AG08395 (cell line): Measurements from ENCODE around the gene CADM1.

Experiments used
- DNase-seq: peaks from one replicate; pipeline ENCODE4 v3.0.0; 2012; ENCODE audit warnings: mixed read lengths, low spot score

Gene CADM1

GRCh38 chr11:115515647-115516395, 11.6 kb upstream of the CADM1 start:
- no peak for DNase-seq

- DNase-seq = no peak
Observed at GRCh38 chr11:115506954-115507675, 2.9 kb upstream of the CADM1 start.

- no peak for DNase-seq
Observed at GRCh38 chr11:115505175-115505574, 960 bp upstream of the CADM1 start.

DNA sequence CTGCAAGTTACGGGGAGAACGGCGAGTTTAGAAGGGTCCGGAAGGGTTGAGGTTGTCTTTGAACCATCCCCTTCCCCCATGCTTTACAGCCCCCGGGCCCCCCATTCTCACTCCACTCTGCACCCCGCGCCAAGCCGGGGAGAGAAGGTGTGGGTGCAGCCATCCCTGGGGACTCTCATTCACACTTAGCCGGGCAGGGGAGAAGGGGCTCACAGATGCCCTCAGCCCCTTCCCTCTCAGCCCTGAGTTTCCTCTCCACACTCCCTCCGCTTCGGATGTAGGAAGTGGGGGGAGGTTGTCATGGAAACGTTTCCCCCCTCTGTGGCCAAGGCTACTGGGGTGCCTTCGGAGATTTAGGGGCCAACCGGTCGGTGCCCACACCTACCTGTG, 334 bp downstream of the CADM1 start:
- DNase-seq = no peak

GRCh38 chr11:115503083-115503885, 931 bp downstream of the CADM1 start:
- peak; percentile 53 for DNase-seq

DNA sequence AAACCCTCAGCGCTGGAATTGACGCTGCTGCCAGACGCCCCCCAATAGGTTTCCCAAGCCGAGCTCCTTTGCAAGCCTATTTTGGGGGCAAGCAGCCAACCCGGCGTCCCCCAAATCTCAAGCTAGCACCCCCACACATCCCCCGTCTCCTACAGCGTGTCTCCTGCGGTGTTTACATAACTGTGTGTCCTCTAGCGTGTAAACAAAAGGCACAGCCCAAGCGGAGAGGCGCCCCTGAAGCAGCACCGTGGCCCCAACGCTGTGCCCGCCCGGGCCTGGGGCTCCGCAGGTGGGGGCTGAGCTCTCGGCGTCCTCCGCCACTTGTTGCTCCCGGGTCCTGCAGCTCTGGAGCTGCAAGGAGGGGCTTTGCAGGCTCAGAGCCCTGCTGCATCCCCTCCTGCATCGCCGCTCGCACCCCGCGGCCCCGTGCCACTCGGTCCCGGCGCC, 1.6 kb downstream of the CADM1 start:
- no peak for DNase-seq

DNA sequence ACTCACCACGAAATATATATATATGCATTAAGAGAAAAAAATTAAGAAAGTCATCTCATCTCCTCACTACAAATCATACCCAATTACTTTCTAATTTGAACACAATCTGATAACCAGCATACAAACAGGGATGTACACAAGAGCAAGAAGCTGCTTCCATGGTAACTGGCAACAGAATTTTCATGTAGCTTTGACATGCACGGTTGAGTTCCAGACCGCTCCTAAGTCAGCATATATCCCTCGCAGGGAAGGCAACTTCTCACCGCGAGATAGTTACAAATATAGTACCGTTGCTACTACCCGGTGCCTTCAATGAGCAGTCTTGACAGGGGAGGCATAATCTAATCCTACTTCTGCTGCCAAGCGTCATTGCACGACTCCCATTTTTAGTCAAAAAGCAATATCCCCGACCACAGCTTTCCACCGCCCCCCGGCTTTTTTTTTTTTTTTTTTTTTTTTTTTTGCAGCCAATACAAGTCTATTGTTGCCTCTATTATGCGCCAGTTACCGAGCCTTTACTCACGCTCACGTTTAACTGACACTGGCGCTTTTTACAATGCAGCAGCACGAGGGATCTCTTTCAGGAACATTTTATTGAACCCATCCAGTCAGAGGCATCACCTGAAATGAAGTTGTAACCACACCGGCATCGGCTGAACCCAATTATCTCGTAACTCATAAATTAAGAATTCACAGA, 2.2 kb downstream of the CADM1 start:
- DNase-seq = no peak

GRCh38 chr11:115501502-115501892, 2.7 kb downstream of the CADM1 start:
- DNase-seq = no peak

GRCh38 chr11:115500547-115501501, 3.4 kb downstream of the CADM1 start:
- DNase-seq = no peak

- no peak for DNase-seq
Observed at GRCh38 chr11:115499891-115500290, 4.3 kb downstream of the CADM1 start.

DNA sequence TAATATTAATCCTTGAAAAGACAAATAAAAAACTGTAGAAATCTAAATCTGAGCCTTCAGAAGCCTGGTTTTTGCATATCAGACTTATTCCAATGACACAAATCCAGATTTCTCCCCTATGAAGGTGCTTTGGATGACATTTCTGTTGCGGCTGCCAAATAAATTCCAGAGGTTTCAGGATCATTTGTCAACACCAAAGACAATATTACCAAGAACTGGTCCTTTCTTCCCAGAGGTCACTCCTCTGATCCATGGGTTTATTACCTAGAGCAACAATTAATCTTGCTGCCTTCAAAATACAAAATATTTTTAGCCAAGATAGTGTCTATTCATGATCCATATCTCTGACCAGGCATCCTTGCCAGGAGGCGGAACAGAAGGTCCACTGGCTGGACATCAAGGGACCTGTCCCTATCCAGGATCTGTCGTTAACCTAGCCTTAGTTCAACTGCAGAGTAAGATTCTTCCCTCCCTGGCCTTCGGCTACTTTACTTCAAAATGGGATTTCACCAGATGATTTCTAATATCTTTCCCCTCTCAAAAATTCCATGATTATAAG, 4.9 kb downstream of the CADM1 start:
- DNase-seq = no peak

DNA sequence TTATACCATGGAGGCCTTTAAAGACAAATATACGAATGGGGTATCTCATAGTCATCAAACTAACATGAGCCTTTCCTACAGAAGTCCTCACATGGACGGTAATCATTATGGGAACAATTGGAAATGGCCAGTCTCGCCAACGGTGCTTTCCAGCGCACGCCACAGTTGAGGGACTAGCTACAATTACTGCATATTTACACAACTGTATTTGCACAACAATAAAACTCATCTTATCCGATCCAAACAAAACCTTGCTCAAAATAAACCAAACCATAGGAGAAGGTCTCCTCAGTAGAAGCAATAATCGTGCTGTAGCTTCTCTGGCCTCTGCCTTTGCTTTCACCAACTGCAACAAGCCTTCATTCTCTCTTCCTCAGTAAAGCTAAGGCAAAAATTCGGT, 5.9 kb downstream of the CADM1 start:
- no peak for DNase-seq

GRCh38 chr11:115497303-115497702, 6.9 kb downstream of the CADM1 start:
- no peak for DNase-seq

GRCh38 chr11:115496892-115497291, 7.3 kb downstream of the CADM1 start:
- no peak for DNase-seq

DNA sequence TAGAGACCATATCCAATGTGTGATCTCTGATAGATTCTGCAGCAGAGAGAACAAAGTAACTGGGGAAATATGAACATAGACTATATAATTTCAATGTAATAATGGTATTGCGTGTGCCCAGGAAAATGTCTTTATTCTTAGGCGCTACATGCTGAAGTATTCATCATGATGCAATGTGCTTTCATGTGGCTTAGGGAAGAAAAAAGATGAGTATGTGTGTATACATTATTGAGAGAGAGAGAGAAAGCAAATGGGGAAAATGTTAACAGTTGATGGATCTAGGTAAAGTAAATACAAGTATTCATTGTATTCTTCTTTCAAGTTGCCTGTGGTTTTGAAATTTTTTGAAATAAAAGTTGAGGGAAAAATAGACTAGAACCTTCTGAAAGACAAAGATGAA, 10.3 kb downstream of the CADM1 start:
- no peak for DNase-seq

- no peak for DNase-seq
Observed at GRCh38 chr11:115493488-115493887, 10.7 kb downstream of the CADM1 start.

- no peak for DNase-seq
Observed at GRCh38 chr11:115489466-115489865, 14.7 kb downstream of the CADM1 start.

GRCh38 chr11:115488945-115489344, 15.3 kb downstream of the CADM1 start:
- DNase-seq = no peak

GRCh38 chr11:115481528-115481927, 22.7 kb downstream of the CADM1 start:
- DNase-seq = no peak

GRCh38 chr11:115480611-115481010, 23.6 kb downstream of the CADM1 start:
- DNase-seq = no peak

GRCh38 chr11:115477410-115477809, 26.8 kb downstream of the CADM1 start:
- DNase-seq = no peak
